Ectodermal cell (in vitro differentiated cells): ENCODE data around the gene ELAPOR2.
A peak's percentile ranks its signal among the peaks of the same experiment; 100 is the strongest.
"Not testable (repeated sequence)": the region's sequence is repeated elsewhere in the genome, so short reads cannot be mapped to it uniquely, and the experiment has no call there.

Source experiments
- H3K27ac ChIP-seq: 2 replicates; pipeline ENCODE4 v1.7.0; 2013; ENCODE audit warnings: mild to moderate bottlenecking, low read depth, low read length; ENCODE audit not compliant: insufficient read depth, poor library complexity, severe bottlenecking
- H3K27me3 ChIP-seq: 2 replicates; pipeline ENCODE4 v1.7.0; 2013; ENCODE audit warnings: mild to moderate bottlenecking, low read length; ENCODE audit not compliant: insufficient read depth, control insufficient read depth, poor library complexity, severe bottlenecking
- H3K36me3 ChIP-seq: one replicate; pipeline ENCODE4 v1.7.0; 2013; ENCODE audit warnings: low read length; ENCODE audit not compliant: control insufficient read depth, insufficient read depth
- H3K4me1 ChIP-seq: one replicate; pipeline ENCODE4 v1.7.0; 2013; ENCODE audit warnings: low read length; ENCODE audit not compliant: control insufficient read depth, insufficient read depth
- H3K4me3 ChIP-seq: 2 replicates; pipeline ENCODE4 v1.7.0; 2013; ENCODE audit warnings: low read depth, low read length, control low read depth; ENCODE audit not compliant: insufficient read depth
- H3K9me3 ChIP-seq: 2 replicates; pipeline ENCODE4 v1.7.0; 2013; ENCODE audit warnings: mild to moderate bottlenecking, low read length, moderate library complexity; ENCODE audit not compliant: control insufficient read depth
- WGBS, 2 experiments: methylation state at CpG; one replicate each; pipeline ENCODE4 v1.1.7; 2013; ENCODE audit warnings: missing lambda C conversion rate in 2 of 2; 5-methylcytosine and 5-hydroxymethylcytosine counted together

The ELAPOR2 gene

GRCh38 chr7:87044713-87045112 lies 14.7 kb downstream of the ELAPOR2 start:
- not testable (repeated sequence) for H3K27ac ChIP-seq, H3K4me1 ChIP-seq, H3K4me3 ChIP-seq, H3K36me3 ChIP-seq, H3K9me3 ChIP-seq, H3K27me3 ChIP-seq
- 82% methylated on average over 1 of the region's 2 CpGs; no CpG with 5 or more reads in 1 of the 2 experiments for WGBS, 2 experiments

DNA sequence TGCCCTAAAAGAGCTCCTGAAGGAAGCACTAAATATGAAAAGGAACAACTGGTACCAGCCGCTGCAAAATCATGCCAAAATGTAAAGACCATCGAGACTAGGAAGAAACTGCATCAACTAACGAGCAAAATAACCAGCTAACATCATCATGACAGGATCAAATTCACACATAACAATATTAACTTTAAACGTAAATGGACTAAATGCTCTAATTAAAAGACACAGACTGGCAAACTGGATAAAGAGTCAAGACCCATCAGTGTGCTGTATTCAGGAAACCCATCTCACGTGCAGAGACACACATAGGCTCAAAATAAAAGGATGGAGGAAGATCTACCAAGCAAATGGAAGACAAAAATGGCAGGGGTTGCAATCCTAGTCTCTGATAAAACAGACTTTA lies 17.9 kb downstream of the ELAPOR2 start:
- not testable (repeated sequence) for H3K4me1 ChIP-seq, H3K9me3 ChIP-seq, H3K36me3 ChIP-seq, H3K27me3 ChIP-seq, H3K4me3 ChIP-seq, H3K27ac ChIP-seq
- WGBS, 2 experiments, result 89 to 95% methylated on average over 4 of the region's 5 CpGs

- 6 to 10% methylated on average over 28 of the region's 34 CpGs for WGBS, 2 experiments
- not testable (repeated sequence) for H3K36me3 ChIP-seq, H3K9me3 ChIP-seq, H3K4me1 ChIP-seq, H3K27me3 ChIP-seq
- peak overlapping the region; percentile 59 for H3K4me3 ChIP-seq
- peak overlapping the region; percentile 80 for H3K27ac ChIP-seq
Observed at GRCh38 chr7:87039691-87040299, 19.7 kb downstream of the ELAPOR2 start.

DNA sequence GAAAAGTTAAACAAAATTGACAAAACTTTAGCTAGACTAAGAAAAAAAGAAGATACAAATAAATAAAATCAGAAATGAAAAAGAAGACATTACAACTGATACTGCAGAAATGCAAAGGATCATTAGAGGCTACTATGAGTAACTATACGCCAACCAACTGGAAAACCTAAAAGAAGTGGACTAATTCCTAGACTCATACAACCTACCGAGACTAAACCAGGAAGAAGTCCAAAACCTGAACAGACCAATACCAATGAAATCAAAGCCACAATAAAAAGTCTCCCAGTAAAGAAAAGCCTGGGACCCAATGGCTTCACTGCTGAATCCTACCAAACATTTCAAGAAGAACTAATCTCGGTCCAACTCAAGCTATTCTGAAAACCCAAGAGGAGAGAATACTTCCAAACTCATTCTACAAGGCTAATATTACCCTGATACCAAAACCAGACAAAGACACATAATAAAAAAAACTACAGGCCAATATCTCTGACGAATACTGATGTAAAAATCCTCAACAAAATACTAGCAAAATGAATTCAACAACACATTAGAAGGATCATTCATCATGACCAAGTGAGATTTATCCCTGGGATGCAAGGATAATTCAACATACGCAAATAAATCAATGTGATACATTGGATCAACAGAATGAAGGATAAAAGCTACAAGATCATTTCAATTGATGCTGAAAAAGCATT lies 20.3 kb downstream of the ELAPOR2 start:
- H3K4me3 ChIP-seq, result peak overlapping the region; percentile 59
- 27 to 32% methylated on average over 4 to 5 of the region's 5 CpGs for WGBS, 2 experiments
- no peaks in the 10 kb centered on the region for H3K9me3 ChIP-seq

DNA sequence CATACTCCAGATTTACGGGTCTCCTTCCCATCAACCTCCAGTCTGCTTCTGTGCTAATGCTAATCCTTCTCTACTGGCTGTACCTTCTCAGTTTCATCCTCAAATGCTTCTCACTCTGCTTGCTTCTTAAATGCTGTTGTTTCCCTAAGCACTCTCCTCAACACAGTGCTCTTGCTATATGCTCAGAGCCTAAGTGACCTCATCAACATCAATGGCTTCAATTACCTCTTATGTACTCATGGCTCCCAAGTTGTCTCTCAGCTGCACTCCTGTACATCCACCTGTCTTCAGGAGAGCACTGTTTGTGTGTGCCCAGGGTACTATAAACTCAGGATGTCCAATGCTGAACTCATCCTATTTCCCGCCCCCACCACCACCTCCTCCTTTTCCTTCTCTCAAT lies 22.5 kb downstream of the ELAPOR2 start:
- H3K27ac ChIP-seq, result no peak overlapping the region
- no peaks in the 10 kb centered on the region for H3K4me1 ChIP-seq
- H3K27me3 ChIP-seq, result no peaks in the 10 kb centered on the region
- no peak overlapping the region for H3K4me3 ChIP-seq
- H3K9me3 ChIP-seq, result no peaks in the 10 kb centered on the region
- 94 to 96% methylated on average over 2 of the region's 2 CpGs for WGBS, 2 experiments
- H3K36me3 ChIP-seq, result no peaks in the 10 kb centered on the region

More for the DNA sequence above, 20.3 kb downstream of the ELAPOR2 start:
- H3K36me3 ChIP-seq, result no peaks in the 10 kb centered on the region
- no peaks in the 10 kb centered on the region for H3K4me1 ChIP-seq
- H3K27me3 ChIP-seq, result no peaks in the 10 kb centered on the region
- peak overlapping the region; percentile 42 for H3K27ac ChIP-seq

- no peak overlapping the region for H3K27ac ChIP-seq
- 94 to 96% methylated on average over 4 of the region's 4 CpGs for WGBS, 2 experiments
- H3K27me3 ChIP-seq, result no peaks in the 10 kb centered on the region
- H3K4me3 ChIP-seq, result no peak overlapping the region
- no peaks in the 10 kb centered on the region for H3K9me3 ChIP-seq
- no peaks in the 10 kb centered on the region for H3K4me1 ChIP-seq
- no peaks in the 10 kb centered on the region for H3K36me3 ChIP-seq
Observed at GRCh38 chr7:87032604-87033339, 26.7 kb downstream of the ELAPOR2 start.

DNA sequence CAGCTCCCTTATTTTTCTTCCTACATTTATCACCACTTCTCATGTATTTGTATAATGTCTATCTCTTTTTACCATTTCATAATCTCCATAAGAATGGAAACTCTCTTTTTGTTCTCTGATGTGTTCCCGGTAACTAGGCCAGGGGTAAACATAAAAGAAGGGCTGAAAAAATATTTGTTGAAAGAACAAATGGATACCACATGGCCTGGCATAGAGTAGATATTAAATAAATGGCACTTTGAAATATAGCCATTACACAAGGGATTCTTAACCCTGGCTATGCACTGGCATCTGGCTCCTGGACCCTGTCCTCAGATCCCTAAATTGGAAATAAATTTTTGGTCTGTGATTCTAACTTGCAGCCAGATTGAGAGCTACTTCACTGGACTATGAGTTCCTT lies 30.4 kb downstream of the ELAPOR2 start:
- 83 to 89% methylated on average over 1 of the region's 1 CpG for WGBS, 2 experiments
- H3K36me3 ChIP-seq, result no peaks in the 10 kb centered on the region
- H3K4me1 ChIP-seq, result no peaks in the 10 kb centered on the region
- H3K27me3 ChIP-seq, result no peaks in the 10 kb centered on the region
- H3K9me3 ChIP-seq, result no peaks in the 10 kb centered on the region
- H3K27ac ChIP-seq, result no peak overlapping the region
- no peak overlapping the region for H3K4me3 ChIP-seq

DNA sequence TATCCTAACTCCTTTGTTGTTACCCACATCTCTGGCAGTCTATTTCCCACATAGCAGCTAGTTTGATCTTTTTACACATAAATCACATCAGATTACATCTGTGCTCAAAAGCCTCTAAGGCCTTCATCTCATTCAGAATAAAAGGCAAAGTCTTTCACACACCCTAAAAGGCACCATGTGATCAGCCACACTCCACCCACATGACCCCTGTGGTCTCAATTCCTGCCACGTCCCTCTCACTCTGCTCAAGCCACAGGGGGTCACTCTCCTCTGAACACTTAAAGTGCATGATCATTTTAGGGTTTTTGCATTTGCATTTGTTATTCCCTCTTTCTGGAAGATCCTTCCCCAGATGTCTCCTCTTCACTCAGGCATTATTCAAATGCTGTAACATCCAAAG lies 30.8 kb downstream of the ELAPOR2 start:
- no peak overlapping the region for H3K27ac ChIP-seq

DNA sequence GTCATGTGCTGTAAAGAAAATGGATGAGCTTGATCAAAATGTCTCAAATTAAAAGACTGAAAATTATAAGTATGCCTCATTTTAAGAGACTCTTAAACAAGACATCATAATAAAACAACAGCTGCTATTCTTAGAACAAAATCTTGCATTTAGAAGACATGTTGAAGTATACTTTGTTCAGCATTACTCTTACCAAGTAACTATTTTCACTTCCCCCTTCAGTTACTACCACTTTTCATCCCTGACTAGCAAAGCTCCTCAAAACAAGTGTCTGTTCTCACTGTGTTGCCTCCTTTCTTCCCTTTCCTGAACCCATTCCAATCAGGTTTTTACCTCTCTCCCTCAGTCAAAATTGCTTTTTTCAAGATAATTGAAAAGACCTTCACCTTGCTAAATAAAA lies 31.6 kb downstream of the ELAPOR2 start:
- H3K4me3 ChIP-seq, result no peak overlapping the region
- no peaks in the 10 kb centered on the region for H3K36me3 ChIP-seq
- no peaks in the 10 kb centered on the region for H3K27me3 ChIP-seq
- H3K4me1 ChIP-seq, result no peaks in the 10 kb centered on the region
- H3K9me3 ChIP-seq, result no peaks in the 10 kb centered on the region
- no peak overlapping the region for H3K27ac ChIP-seq

More for the DNA sequence above, 30.8 kb downstream of the ELAPOR2 start:
- no peaks in the 10 kb centered on the region for H3K36me3 ChIP-seq
- no peaks in the 10 kb centered on the region for H3K4me1 ChIP-seq
- no peaks in the 10 kb centered on the region for H3K9me3 ChIP-seq
- H3K27me3 ChIP-seq, result no peaks in the 10 kb centered on the region
- WGBS, 2 experiments, result 4 to 9% methylated on average over 1 of the region's 1 CpG
- no peak overlapping the region for H3K4me3 ChIP-seq

GRCh38 chr7:87021285-87021684 lies 38.2 kb downstream of the ELAPOR2 start:
- no peak overlapping the region for H3K4me3 ChIP-seq
- 90% methylated on average over 1 of the region's 2 CpGs; no CpG with 5 or more reads in 1 of the 2 experiments for WGBS, 2 experiments
- H3K9me3 ChIP-seq, result no peaks in the 10 kb centered on the region
- no peak overlapping the region for H3K27ac ChIP-seq
- H3K27me3 ChIP-seq, result no peaks in the 10 kb centered on the region
- no peaks in the 10 kb centered on the region for H3K36me3 ChIP-seq
- no peaks in the 10 kb centered on the region for H3K4me1 ChIP-seq
